Peyer's patch (tissue), 4 donors: ENCODE data around the gene EYA2. TPM values are rescaled to one million over a fixed set of nuclear protein-coding genes. Genes with fewer than 3 reads are reported as not detected.

ENCODE experiments used
- DNase-seq, 3 donors: peaks; one replicate each; pipeline ENCODE4 v3.0.0-alpha.2; 2017 to 2019
- H3K27ac ChIP-seq, 4 donors: fragments of 200-600 bp; sonication (generic); one replicate each; pipeline ENCODE4 v1.5.1; 2016 to 2019
- H3K27me3 ChIP-seq, 2 donors: fragments of 200-600 bp; sonication (generic); one replicate each; pipeline ENCODE4 v1.5.1; 2019
- H3K36me3 ChIP-seq, 3 donors: fragments of 200-600 bp; sonication (generic); one replicate each; pipeline ENCODE4 v1.5.1; 2016 to 2019
- H3K4me1 ChIP-seq, 4 donors: fragments of 200-600 bp; sonication (generic); one replicate each; pipeline ENCODE4 v1.5.1; 2016 to 2019
- H3K4me3 ChIP-seq, 4 donors: fragments of 200-600 bp; sonication (generic); 1 replicate in 3 of 4; 2 replicates in 1 of 4; pipeline ENCODE4 v1.5.1; 2016 to 2019; ENCODE audit warnings: mild to moderate bottlenecking in 1 of 4
- H3K9me3 ChIP-seq, 4 donors: fragments of 200-600 bp; sonication (generic); one replicate each; pipeline ENCODE4 v1.5.1; 2016 to 2019; ENCODE audit warnings: mild to moderate bottlenecking in 1 of 4
- CTCF ChIP-seq, 6 experiments: fragments of 450-650 bp in 4 of 6; fragments of 200-600 bp in 2 of 6; sonication (generic) in 1 of 6; IDR thresholded peaks; one replicate each; pipeline ENCODE4 v1.5.1; 2017 to 2019; ENCODE audit warnings: antibody characterized with exemption in 6 of 6, mild to moderate bottlenecking in 3 of 6, moderate library complexity in 1 of 6
- POLR2A ChIP-seq, 2 donors: fragments of 450-650 bp; IDR thresholded peaks; one replicate each; pipeline ENCODE4 v1.5.1; 2017; ENCODE audit warnings: antibody characterized with exemption in 2 of 2, mild to moderate bottlenecking in 2 of 2, moderate library complexity in 2 of 2
- total RNA-seq, 4 donors: library from RNA; depleted of rRNA; stranded (reverse); fragments of >200 nt; gene quantifications; one replicate each; pipeline ENCODE4 v1.1.0, GENCODE V29; 2016

The EYA2 gene
- total RNA-seq, 4 donors from 2014 or later = 0.40 to 1.7 TPM; not detected in 2

DNA sequence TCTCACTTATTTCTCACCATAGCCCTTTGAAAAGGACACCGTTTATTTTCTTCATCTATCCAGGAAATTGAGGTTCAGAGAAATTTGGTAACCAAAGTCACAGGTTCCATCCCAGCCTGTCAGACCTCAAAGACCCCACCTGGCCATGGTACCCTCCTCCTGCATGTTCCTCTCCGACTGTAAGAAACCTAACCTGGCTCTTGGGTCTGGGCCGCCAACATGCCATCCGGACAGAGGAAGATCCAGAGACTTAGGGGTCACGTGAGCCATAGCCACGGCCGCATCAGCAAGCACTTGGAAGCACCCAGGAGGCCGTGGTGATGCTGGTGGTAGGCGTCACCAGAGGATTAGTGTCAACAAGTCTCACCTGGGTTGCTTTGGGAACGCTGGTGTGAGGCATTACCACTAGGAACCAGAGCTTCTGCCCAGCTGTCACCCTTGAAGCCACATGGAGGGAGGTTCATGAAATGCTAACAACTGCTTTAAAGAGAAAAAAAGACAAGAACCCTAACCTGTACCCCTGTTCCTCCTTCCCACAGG is 177.1 kb downstream of the EYA2 start:
- Histone ChIP-seq H3K9me3 (peaks cover 0 to 16% (median 0%) of the 10 kb centered on the region in 4 donors), H3K36me3 (no peaks in the 10 kb centered on the region), H3K27ac (no peak overlapping the region), H3K4me1 (no peaks in the 10 kb centered on the region), H3K4me3 (no peak overlapping the region), H3K27me3 (no peaks in the 10 kb centered on the region)
- DNase-seq = no peak
- TF ChIP-seq CTCF (IDR thresholded peaks at IDR 0.05) (no peak), POLR2A (IDR thresholded peaks at IDR 0.05) (no peak)

DNA sequence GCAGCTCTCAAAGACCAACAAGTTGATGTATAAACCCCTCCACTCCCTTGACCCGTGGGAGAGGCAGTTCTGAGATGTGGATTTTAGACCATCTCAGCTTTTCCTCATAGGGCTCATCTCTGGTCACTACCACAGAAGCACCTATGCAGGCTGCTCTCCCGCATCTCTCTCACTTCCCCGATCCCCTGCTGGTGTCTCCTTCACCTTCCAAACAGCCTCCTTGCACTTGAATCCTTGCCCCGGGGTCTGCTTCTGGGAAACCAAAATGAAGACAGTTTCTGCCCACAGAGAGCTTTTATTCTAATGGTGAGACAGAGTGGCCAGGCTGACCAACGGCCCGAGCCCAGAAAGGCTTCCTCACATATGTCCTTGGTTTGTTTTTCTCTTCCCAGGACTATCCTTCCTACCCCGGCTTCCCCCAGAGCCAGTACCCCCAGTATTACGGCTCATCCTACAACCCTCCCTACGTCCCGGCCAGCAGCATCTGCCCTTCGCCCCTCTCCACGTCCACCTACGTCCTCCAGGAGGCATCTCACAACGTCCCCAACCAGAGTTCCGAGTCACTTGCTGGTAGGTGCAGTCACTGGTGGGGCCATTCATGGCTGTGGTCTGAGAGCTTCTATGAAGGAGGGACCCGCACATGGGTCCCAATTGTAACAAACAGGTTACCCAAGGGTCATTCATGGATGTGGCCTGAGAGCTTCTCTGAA is 179.3 kb downstream of the EYA2 start:
- no peaks in the 10 kb centered on the region for H3K4me1 ChIP-seq
- DNase-seq = no peak
- H3K36me3 ChIP-seq = no peaks in the 10 kb centered on the region
- H3K27me3 ChIP-seq = no peaks in the 10 kb centered on the region
- no peak overlapping the region for H3K4me3 ChIP-seq
- TF ChIP-seq POLR2A (IDR thresholded peaks at IDR 0.05) (no peak), CTCF (IDR thresholded peaks at IDR 0.05) (no peak)
- no peaks in the 10 kb centered on the region for H3K9me3 ChIP-seq
- H3K27ac ChIP-seq = no peak overlapping the region

GRCh38 chr20:47075263-47075662 is 180.6 kb downstream of the EYA2 start:
- H3K27ac ChIP-seq = no peak overlapping the region
- H3K27me3 ChIP-seq = no peaks in the 10 kb centered on the region
- DNase-seq = no peak
- no peaks in the 10 kb centered on the region for H3K4me1 ChIP-seq
- H3K4me3 ChIP-seq = no peak overlapping the region
- H3K36me3 ChIP-seq = no peaks in the 10 kb centered on the region
- TF ChIP-seq CTCF (IDR thresholded peaks at IDR 0.05) = no peak
- no peak for TF ChIP-seq POLR2A (IDR thresholded peaks at IDR 0.05)
- H3K9me3 ChIP-seq = no peaks in the 10 kb centered on the region

DNA sequence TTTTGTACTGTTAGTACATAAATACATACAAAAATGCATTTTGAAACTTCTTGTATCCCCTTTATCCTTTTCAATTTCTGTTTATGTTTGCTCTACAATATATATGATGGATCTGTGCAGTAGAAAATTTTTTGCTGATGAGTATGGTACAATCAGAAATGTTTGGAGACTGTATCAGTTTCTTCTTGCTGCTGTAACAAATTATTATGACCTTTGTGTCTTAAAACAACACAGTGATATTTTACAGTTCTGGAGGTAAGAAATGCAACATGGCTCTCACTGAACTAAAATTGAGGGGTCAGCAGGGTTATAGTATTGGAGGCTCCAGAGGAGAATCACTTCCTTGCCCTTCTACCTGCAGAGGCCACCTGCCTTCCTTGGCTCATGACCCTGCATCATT is 184.4 kb downstream of the EYA2 start:
- no peak for DNase-seq
- Histone ChIP-seq H3K27me3 (no peaks in the 10 kb centered on the region), H3K9me3 (no peaks in the 10 kb centered on the region), H3K4me3 (no peak overlapping the region), H3K27ac (no peak overlapping the region), H3K36me3 (no peaks in the 10 kb centered on the region), H3K4me1 (no peaks in the 10 kb centered on the region)
- TF ChIP-seq CTCF (IDR thresholded peaks at IDR 0.05) (no peak), POLR2A (IDR thresholded peaks at IDR 0.05) (no peak)

- Histone ChIP-seq H3K4me1 (no peaks in the 10 kb centered on the region), H3K27ac (no peak overlapping the region), H3K27me3 (no peaks in the 10 kb centered on the region), H3K4me3 (no peak overlapping the region), H3K9me3 (no peaks in the 10 kb centered on the region), H3K36me3 (no peaks in the 10 kb centered on the region)
- no peak for DNase-seq
- TF ChIP-seq POLR2A (IDR thresholded peaks at IDR 0.05) (no peak), CTCF (IDR thresholded peaks at IDR 0.05) (no peak)
These were observed 185.7 kb downstream of the EYA2 start for GRCh38 chr20:47080365-47080764.
